ENCODE data around the gene KRT14. TPM values are rescaled to one million over a fixed set of nuclear protein-coding genes. Genes with fewer than 3 reads are reported as not detected.
"Not testable (repeated sequence)": the region's sequence is repeated elsewhere in the genome, so short reads cannot be mapped to it uniquely, and the experiment has no call there.

Gene KRT14
- total RNA-seq, 6 experiments from 2014 or later, result 0.24 TPM; not detected in 5

GRCh38 chr17:41585301-41586056, 1.2 kb downstream of the KRT14 start:
- no peak for TF ChIP-seq CTCF (IDR thresholded peaks at IDR 0.05)
- no peak for TF ChIP-seq POLR2A (IDR thresholded peaks at IDR 0.05)
- no peaks in the 10 kb centered on the region for H3K9me3 ChIP-seq
- no peak for ATAC-seq
- no peak overlapping the region for H3K4me3 ChIP-seq
- no peak overlapping the region for H3K27ac ChIP-seq
- no peaks in the 10 kb centered on the region for H3K27me3 ChIP-seq
- H3K36me3 ChIP-seq, result no peaks in the 10 kb centered on the region
- no peaks in the 10 kb centered on the region for H3K4me1 ChIP-seq
- intact Hi-C loops (cut with DNase I), result no loop called here
- DNase-seq, result no peak
- WGBS (ENCODE audit: insufficient coverage, low coverage, low lambda C conversion rate, missing lambda C conversion rate), result 62% methylated on average over 2 of the region's 5 CpGs

- H3K27ac ChIP-seq; intact Hi-C loops (cut with DNase I); H3K9me3 ChIP-seq; H3K27me3 ChIP-seq; DNase-seq; H3K4me3 ChIP-seq; H3K36me3 ChIP-seq; H3K4me1 ChIP-seq; ATAC-seq: not testable (repeated sequence)
- WGBS (ENCODE audit: insufficient coverage, low coverage, low lambda C conversion rate, missing lambda C conversion rate), result 82% methylated on average over 7 of the region's 8 CpGs
These were observed 2.3 kb downstream of the KRT14 start for GRCh38 chr17:41584331-41584927.

- H3K27ac ChIP-seq, result no peak overlapping the region
- DNase-seq, result no peak
- H3K4me1 ChIP-seq, result no peaks in the 10 kb centered on the region
- H3K27me3 ChIP-seq, result no peaks in the 10 kb centered on the region
- no peaks in the 10 kb centered on the region for H3K36me3 ChIP-seq
- H3K4me3 ChIP-seq, result no peak overlapping the region
- 85% methylated on average over 14 of the region's 33 CpGs for WGBS (ENCODE audit: insufficient coverage, low coverage, low lambda C conversion rate, missing lambda C conversion rate)
- intact Hi-C loops (cut with DNase I), result no loop called here
- ATAC-seq, result no peak
- H3K9me3 ChIP-seq, result no peaks in the 10 kb centered on the region
- TF ChIP-seq CTCF (IDR thresholded peaks at IDR 0.05), result no peak
- no peak for TF ChIP-seq POLR2A (IDR thresholded peaks at IDR 0.05)
These were observed 3.3 kb downstream of the KRT14 start for GRCh38 chr17:41583137-41584127.

- H3K27ac ChIP-seq; intact Hi-C loops (cut with DNase I); H3K36me3 ChIP-seq; DNase-seq; H3K27me3 ChIP-seq; H3K4me1 ChIP-seq; H3K9me3 ChIP-seq; ATAC-seq; H3K4me3 ChIP-seq: not testable (repeated sequence)
- 42% methylated on average over 5 of the region's 13 CpGs for WGBS (ENCODE audit: insufficient coverage, low coverage, low lambda C conversion rate, missing lambda C conversion rate)
These were observed 4.4 kb downstream of the KRT14 start for GRCh38 chr17:41582061-41582968.
